ENCODE results near the gene LDLRAD2.

The LDLRAD2 gene

DNA sequence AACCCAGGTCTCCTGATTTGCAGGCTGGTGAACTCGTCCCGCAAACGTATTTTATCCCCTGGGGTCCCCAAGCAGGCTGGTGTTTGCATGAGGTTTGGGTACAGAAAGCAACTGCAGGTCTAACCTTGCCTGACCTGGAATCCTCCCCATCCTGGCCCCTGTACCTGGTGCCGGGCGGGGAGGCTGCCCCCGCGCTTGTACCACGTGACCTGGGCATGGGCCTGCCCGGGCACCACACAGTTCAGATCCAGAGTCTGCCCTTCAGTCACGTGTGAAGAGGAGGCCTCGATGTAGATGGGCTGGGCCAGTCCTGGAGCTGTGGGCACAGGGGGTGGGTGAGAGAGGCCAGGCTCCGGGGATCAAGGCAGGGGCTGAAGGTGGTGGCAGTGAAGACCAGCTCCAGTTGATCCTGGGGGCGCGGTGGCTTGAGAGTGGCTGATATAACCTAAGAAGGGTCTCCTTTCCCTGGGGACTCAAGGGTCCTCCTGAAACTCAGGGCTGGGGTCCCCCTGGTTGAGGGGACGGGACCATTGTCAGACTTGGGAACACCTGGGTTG, 30.6 kb downstream of the LDLRAD2 start:
- ChIA-PET POLR2A (no interaction called here), CTCF (no interaction called here)
- no peak for DNase-seq (ENCODE audit: extremely low spot score)
- TF ChIP-seq HDGF (IDR thresholded peaks at IDR 0.05; ENCODE audit: borderline replicate concordance) (no peak), FOXK2 (IDR thresholded peaks at IDR 0.05) (no peak), L3MBTL2 (conservative IDR thresholded peaks at IDR 0.05) (no peak)

DNA sequence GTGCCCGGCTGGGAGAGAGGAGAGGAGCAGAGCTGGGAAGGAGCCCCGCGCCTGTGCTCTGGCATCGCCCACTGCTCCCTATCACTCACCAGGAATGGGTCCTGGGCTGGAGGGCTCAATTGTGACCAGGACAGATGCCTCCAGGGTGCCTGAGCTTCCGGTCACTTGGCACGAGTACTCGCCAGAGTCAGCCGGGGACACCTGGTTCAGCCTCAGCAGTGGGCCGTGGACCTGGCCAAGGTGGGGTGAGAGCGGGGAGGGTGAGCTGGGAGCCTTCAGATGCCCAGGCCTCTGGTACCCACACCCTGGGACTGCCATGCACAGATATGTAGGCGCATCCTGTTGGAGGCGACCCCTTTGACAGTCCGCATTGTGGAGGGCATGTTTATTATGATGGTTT, 31.1 kb downstream of the LDLRAD2 start:
- TF ChIP-seq CTBP1 (IDR thresholded peaks at IDR 0.05; ENCODE audit: borderline replicate concordance) (no peak), ZNF384 (IDR thresholded peaks at IDR 0.05) (no peak), LEF1 (IDR thresholded peaks at IDR 0.05; ENCODE audit: borderline replicate concordance) (no peak), FOXA1 (IDR thresholded peaks at IDR 0.05) (no peak), L3MBTL2 (conservative IDR thresholded peaks at IDR 0.05) (no peak), SUZ12 (IDR thresholded peaks at IDR 0.05) (no peak), TARDBP (IDR thresholded peaks at IDR 0.05) (no peak), FOXM1 (IDR thresholded peaks at IDR 0.05; ENCODE audit: borderline replicate concordance) (no peak), ARNT (IDR thresholded peaks at IDR 0.05) (no peak)
- no peak for DNase-seq (ENCODE audit: extremely low spot score)
- POLR2A ChIA-PET: no interaction called here
- CTCF ChIA-PET: no interaction called here

GRCh38 chr1:21843996-21844395, 31.9 kb downstream of the LDLRAD2 start:
- TF ChIP-seq TARDBP (IDR thresholded peaks at IDR 0.05) (no peak), SUZ12 (IDR thresholded peaks at IDR 0.05) (no peak)
- DNase-seq (ENCODE audit: extremely low spot score): no peak
- POLR2A ChIA-PET: no interaction called here
- CTCF ChIA-PET: no interaction called here

GRCh38 chr1:21845646-21846641, 33.9 kb downstream of the LDLRAD2 start:
- ChIA-PET CTCF (interaction anchor here (0.6 kb wide), 1 partner anchor 829 kb away, joined by 7 read pairs; no protein-coding TSS in a partner anchor), POLR2A (no interaction called here)
- DNase-seq (ENCODE audit: extremely low spot score): no peak
- TF ChIP-seq FOXK2 (IDR thresholded peaks at IDR 0.05) (no peak), SUZ12 (IDR thresholded peaks at IDR 0.05) (no peak), ZNF384 (IDR thresholded peaks at IDR 0.05) (no peak), LEF1 (IDR thresholded peaks at IDR 0.05; ENCODE audit: borderline replicate concordance) (no peak), ARNT (IDR thresholded peaks at IDR 0.05) (no peak), NFRKB (IDR thresholded peaks at IDR 0.05) (no peak), FOXA1 (IDR thresholded peaks at IDR 0.05) (no peak), L3MBTL2 (conservative IDR thresholded peaks at IDR 0.05) (no peak), TARDBP (IDR thresholded peaks at IDR 0.05) (no peak)

DNA sequence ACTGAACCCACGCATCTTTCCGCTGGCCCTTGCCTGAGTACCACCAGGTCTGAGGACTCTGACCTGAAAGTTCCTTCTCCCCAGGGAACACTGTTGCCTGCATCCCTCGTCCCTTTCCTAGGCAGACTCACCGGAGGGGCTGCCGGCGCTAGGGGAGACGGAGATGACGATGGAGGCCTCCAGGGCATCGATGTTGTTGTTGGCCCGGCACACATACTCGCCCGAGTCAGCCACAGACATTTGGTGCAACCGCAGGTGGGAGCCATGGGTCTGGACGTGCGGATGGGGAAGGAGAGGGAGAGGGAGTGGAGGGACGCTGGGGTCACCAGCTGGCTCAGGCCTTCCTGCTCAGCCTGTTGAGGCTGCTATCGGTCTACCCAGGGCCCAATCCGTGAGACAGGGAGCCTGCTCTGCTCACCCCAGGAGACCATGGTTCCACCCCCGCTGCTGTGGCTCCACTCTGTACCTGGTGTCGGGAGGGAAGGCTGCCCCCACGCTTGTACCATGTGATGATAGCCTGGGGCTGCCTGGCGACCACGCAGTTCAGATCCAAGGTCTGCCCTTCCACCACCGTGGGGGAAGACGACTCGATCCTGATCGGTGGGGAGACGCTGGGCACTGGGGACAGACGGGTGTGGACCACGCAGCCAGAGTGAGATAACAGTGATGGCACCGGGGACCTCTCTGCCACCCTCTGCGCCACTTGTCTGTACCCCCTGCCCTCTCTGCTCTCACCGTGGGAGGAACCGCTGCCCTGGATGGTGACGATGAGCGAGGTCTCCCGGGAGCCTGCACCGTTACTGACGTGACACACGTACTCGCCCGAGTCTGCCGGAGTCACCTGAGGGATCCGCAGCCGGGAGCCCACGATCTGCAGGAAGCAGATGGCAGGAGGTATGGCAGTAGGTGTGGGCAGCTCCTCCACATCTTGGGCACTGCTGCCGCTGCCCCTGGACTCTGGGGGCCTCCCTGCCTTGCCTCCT, 35.4 kb downstream of the LDLRAD2 start:
- POLR2A ChIA-PET: no interaction called here
- DNase-seq (ENCODE audit: extremely low spot score): no peak
- CTCF ChIA-PET: no interaction called here
- no peak for TF ChIP-seq FOXA1 (IDR thresholded peaks at IDR 0.05)
- no peak for TF ChIP-seq NFRKB (IDR thresholded peaks at IDR 0.05)
- no peak for TF ChIP-seq SP1 (IDR thresholded peaks at IDR 0.05)
- no peak for TF ChIP-seq LEF1 (IDR thresholded peaks at IDR 0.05; ENCODE audit: borderline replicate concordance)
- no peak for TF ChIP-seq HDGF (IDR thresholded peaks at IDR 0.05; ENCODE audit: borderline replicate concordance)
- no peak for TF ChIP-seq L3MBTL2 (conservative IDR thresholded peaks at IDR 0.05)

GRCh38 chr1:21848524-21849174, 36.6 kb downstream of the LDLRAD2 start:
- ChIA-PET CTCF (no interaction called here), POLR2A (no interaction called here)
- no peak for TF ChIP-seq FOXK2 (IDR thresholded peaks at IDR 0.05)
- TF ChIP-seq L3MBTL2 (conservative IDR thresholded peaks at IDR 0.05): no peak
- TF ChIP-seq, protein P1, sequence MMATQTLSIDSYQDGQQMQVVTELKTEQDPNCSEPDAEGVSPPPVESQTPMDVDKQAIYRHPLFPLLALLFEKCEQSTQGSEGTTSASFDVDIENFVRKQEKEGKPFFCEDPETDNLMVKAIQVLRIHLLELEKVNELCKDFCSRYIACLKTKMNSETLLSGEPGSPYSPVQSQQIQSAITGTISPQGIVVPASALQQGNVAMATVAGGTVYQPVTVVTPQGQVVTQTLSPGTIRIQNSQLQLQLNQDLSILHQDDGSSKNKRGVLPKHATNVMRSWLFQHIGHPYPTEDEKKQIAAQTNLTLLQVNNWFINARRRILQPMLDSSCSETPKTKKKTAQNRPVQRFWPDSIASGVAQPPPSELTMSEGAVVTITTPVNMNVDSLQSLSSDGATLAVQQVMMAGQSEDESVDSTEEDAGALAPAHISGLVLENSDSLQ (IDR thresholded peaks at IDR 0.05): no peak
- TF ChIP-seq LEF1 (IDR thresholded peaks at IDR 0.05; ENCODE audit: borderline replicate concordance): no peak
- no peak for TF ChIP-seq SP1 (IDR thresholded peaks at IDR 0.05)
- no peak for TF ChIP-seq FOXA1 (IDR thresholded peaks at IDR 0.05)
- TF ChIP-seq FOXM1 (IDR thresholded peaks at IDR 0.05; ENCODE audit: borderline replicate concordance): no peak
- no peak for TF ChIP-seq HDGF (IDR thresholded peaks at IDR 0.05; ENCODE audit: borderline replicate concordance)
- TF ChIP-seq NFRKB (IDR thresholded peaks at IDR 0.05): no peak
- TF ChIP-seq BHLHE40 (IDR thresholded peaks at IDR 0.05; ENCODE audit: borderline replicate concordance): no peak
- TF ChIP-seq CTBP1 (IDR thresholded peaks at IDR 0.05; ENCODE audit: borderline replicate concordance): no peak
- no peak for DNase-seq (ENCODE audit: extremely low spot score)
